ENCODE measurements around the gene DCLK3. TPM values are rescaled to one million over a fixed set of nuclear protein-coding genes. Genes with fewer than 3 reads are reported as not detected.
A peak's percentile ranks its signal among the peaks of the same experiment; 100 is the strongest.

Gene DCLK3
- total RNA-seq, 1 donor from 2014 or later = 0.12 TPM

- Histone ChIP-seq H3K27ac (no peak overlapping the region), H3K9me3 (no peaks in the 10 kb centered on the region), H3K4me1 (no peaks in the 10 kb centered on the region), H3K27me3 (ENCODE audit: low read depth) (no peaks in the 10 kb centered on the region), H3K4me3 (no peak overlapping the region), H3K36me3 (no peaks in the 10 kb centered on the region)
- no peak for TF ChIP-seq CTCF (IDR thresholded peaks at IDR 0.05)
- ATAC-seq (peak in 1 of 2 donors; percentile 44), DNase-seq (no peak)
- intact Hi-C loops (cut with DNase I) = loop anchor here (10.0 kb wide), 1 partner anchor 743 kb away; no protein-coding TSS in a partner anchor
Observed at GRCh38 chr3:36707623-36708409, 56.5 kb downstream of the DCLK3 start.

- H3K9me3 ChIP-seq = no peaks in the 10 kb centered on the region
- H3K27ac ChIP-seq = no peak overlapping the region
- TF ChIP-seq CTCF (IDR thresholded peaks at IDR 0.05) = no peak
- ATAC-seq (no peak), DNase-seq (no peak)
- H3K36me3 ChIP-seq = no peaks in the 10 kb centered on the region
- intact Hi-C loops (cut with DNase I) = loop anchor here (10.0 kb wide), 1 partner anchor 740 kb away; no protein-coding TSS in a partner anchor
- H3K4me1 ChIP-seq = no peaks in the 10 kb centered on the region
- no peaks in the 10 kb centered on the region for H3K27me3 ChIP-seq (ENCODE audit: low read depth)
- H3K4me3 ChIP-seq = no peak overlapping the region
Observed at GRCh38 chr3:36705015-36705414, 59.3 kb downstream of the DCLK3 start.

- DNase-seq (no peak), ATAC-seq (no peak)
- no peaks in the 10 kb centered on the region for H3K4me1 ChIP-seq
- H3K27me3 ChIP-seq (ENCODE audit: low read depth) = no peaks in the 10 kb centered on the region
- no peaks in the 10 kb centered on the region for H3K36me3 ChIP-seq
- TF ChIP-seq CTCF (IDR thresholded peaks at IDR 0.05) = no peak
- no peak overlapping the region for H3K4me3 ChIP-seq
- H3K27ac ChIP-seq = no peak overlapping the region
- intact Hi-C loops (cut with DNase I) = loop anchor here (10.0 kb wide), 1 partner anchor 739 kb away; no protein-coding TSS in a partner anchor
- no peaks in the 10 kb centered on the region for H3K9me3 ChIP-seq
Observed at GRCh38 chr3:36704280-36704679, 60.1 kb downstream of the DCLK3 start.

- intact Hi-C loops (cut with DNase I) = loop anchor here (10.0 kb wide), 1 partner anchor 736 kb away; no protein-coding TSS in a partner anchor
- no peak for ATAC-seq
- no peak for TF ChIP-seq CTCF (IDR thresholded peaks at IDR 0.05)
Observed at GRCh38 chr3:36701249-36701572, 63.1 kb downstream of the DCLK3 start.

GRCh38 chr3:36700537-36701248 lies 63.7 kb downstream of the DCLK3 start:
- intact Hi-C loops (cut with DNase I) = loop anchor here (10.0 kb wide), 1 partner anchor 736 kb away; no protein-coding TSS in a partner anchor
- ATAC-seq (peak; percentile 78 to 79), DNase-seq (peak; percentile 58)
- H3K27ac ChIP-seq = no peak overlapping the region
- no peaks in the 10 kb centered on the region for H3K4me1 ChIP-seq
- H3K9me3 ChIP-seq = no peaks in the 10 kb centered on the region
- H3K36me3 ChIP-seq = no peaks in the 10 kb centered on the region
- no peaks in the 10 kb centered on the region for H3K27me3 ChIP-seq (ENCODE audit: low read depth)
- H3K4me3 ChIP-seq = no peak overlapping the region
- peak; percentile 85 for TF ChIP-seq CTCF (IDR thresholded peaks at IDR 0.05)

More at GRCh38 chr3:36701249-36701572, 63.1 kb downstream of the DCLK3 start:
- no peaks in the 10 kb centered on the region for H3K36me3 ChIP-seq
- H3K27me3 ChIP-seq (ENCODE audit: low read depth) = no peaks in the 10 kb centered on the region
- H3K27ac ChIP-seq = no peak overlapping the region
- no peaks in the 10 kb centered on the region for H3K9me3 ChIP-seq
- DNase-seq = no peak
- no peaks in the 10 kb centered on the region for H3K4me1 ChIP-seq
- H3K4me3 ChIP-seq = no peak overlapping the region
